ENCODE data around the gene SAMD4B.

The SAMD4B gene

DNA sequence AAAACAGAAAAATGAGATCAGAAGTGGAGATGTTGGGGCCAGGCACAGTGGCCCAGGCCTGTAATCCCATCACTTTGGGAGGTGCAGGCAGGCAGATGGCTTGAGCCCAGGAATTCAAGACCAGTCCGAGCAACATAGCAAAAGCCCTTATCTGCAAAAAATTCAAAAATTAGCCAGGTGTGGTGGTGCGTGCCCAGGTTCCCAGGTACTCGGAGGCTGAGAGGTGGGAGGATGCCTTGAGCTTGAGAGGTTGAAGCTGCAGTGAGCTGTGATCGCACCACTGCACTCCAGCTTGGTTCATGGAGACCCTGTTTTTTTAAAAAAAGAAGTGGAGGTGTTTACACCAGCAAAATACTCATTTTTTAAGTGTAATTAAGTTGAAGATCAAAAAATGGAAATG, 57.8 kb downstream of the SAMD4B start:
- no peak overlapping the region for H3K4me3 ChIP-seq (ENCODE audit: control insufficient read depth, low read depth, low read length)
- TF ChIP-seq, protein P1, sequence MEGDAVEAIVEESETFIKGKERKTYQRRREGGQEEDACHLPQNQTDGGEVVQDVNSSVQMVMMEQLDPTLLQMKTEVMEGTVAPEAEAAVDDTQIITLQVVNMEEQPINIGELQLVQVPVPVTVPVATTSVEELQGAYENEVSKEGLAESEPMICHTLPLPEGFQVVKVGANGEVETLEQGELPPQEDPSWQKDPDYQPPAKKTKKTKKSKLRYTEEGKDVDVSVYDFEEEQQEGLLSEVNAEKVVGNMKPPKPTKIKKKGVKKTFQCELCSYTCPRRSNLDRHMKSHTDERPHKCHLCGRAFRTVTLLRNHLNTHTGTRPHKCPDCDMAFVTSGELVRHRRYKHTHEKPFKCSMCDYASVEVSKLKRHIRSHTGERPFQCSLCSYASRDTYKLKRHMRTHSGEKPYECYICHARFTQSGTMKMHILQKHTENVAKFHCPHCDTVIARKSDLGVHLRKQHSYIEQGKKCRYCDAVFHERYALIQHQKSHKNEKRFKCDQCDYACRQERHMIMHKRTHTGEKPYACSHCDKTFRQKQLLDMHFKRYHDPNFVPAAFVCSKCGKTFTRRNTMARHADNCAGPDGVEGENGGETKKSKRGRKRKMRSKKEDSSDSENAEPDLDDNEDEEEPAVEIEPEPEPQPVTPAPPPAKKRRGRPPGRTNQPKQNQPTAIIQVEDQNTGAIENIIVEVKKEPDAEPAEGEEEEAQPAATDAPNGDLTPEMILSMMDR (conservative IDR thresholded peaks at IDR 0.05; ENCODE audit: control insufficient read depth, insufficient read depth, low read depth, low read length) = no peak
- no peak for DNase-seq (ENCODE audit: low read depth)

DNA sequence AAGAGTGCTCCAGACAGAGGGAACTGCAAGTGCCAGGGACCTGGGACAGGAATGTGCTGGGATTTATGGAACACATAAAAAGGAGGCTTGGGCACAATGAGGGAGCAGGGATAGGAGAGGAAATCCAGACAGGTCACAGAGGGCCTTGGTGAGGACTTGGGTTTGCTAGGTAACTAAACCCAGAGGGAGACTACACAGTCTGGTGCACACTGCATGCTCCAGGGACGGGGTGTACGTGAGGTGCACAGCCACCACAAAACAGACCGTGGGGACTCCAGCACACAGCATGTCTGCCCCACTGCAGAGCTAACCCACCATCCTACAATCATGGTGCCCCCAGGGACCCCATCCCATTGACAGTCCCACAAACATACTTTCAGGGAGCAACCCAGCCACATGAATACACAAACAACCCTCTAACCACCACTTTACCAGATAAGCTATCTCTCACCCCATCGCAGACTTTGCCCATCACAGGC, 58.9 kb downstream of the SAMD4B start:
- no peak overlapping the region for H3K4me3 ChIP-seq (ENCODE audit: control insufficient read depth, low read depth, low read length)
- TF ChIP-seq, protein P1 (conservative IDR thresholded peaks at IDR 0.05; ENCODE audit: control insufficient read depth, insufficient read depth, low read depth, low read length) = no peak
- DNase-seq (ENCODE audit: low read depth) = no peak

- H3K4me3 ChIP-seq (ENCODE audit: control insufficient read depth, low read depth, low read length) = no peak overlapping the region
- TF ChIP-seq, protein P1 (conservative IDR thresholded peaks at IDR 0.05; ENCODE audit: control insufficient read depth, insufficient read depth, low read depth, low read length) = no peak
- DNase-seq (ENCODE audit: low read depth) = peak; percentile 95
Observed at GRCh38 chr19:39401549-39402345, 59.5 kb downstream of the SAMD4B start.

GRCh38 chr19:39402346-39403300, 60.4 kb downstream of the SAMD4B start:
- TF ChIP-seq, protein P1 (conservative IDR thresholded peaks at IDR 0.05; ENCODE audit: control insufficient read depth, insufficient read depth, low read depth, low read length) = no peak
- DNase-seq (ENCODE audit: low read depth) = peak; percentile 94
- peak overlapping the region; percentile 43 for H3K4me3 ChIP-seq (ENCODE audit: control insufficient read depth, low read depth, low read length)

GRCh38 chr19:39403331-39404312, 61.4 kb downstream of the SAMD4B start:
- peak; percentile 100 for DNase-seq (ENCODE audit: low read depth)
- TF ChIP-seq, protein P1 (conservative IDR thresholded peaks at IDR 0.05; ENCODE audit: control insufficient read depth, insufficient read depth, low read depth, low read length) = no peak
- H3K4me3 ChIP-seq (ENCODE audit: control insufficient read depth, low read depth, low read length) = peak overlapping the region; percentile 43
